ENCODE measurements around the gene HNRNPA1. TPM values are rescaled to one million over a fixed set of nuclear protein-coding genes. Genes with fewer than 3 reads are reported as not detected.
"Not testable (repeated sequence)": the region's sequence is repeated elsewhere in the genome, so short reads cannot be mapped to it uniquely, and the experiment has no call there.

HNRNPA1 gene
- total RNA-seq, 1 donor from 2014 or later, result 1,804 TPM

DNA sequence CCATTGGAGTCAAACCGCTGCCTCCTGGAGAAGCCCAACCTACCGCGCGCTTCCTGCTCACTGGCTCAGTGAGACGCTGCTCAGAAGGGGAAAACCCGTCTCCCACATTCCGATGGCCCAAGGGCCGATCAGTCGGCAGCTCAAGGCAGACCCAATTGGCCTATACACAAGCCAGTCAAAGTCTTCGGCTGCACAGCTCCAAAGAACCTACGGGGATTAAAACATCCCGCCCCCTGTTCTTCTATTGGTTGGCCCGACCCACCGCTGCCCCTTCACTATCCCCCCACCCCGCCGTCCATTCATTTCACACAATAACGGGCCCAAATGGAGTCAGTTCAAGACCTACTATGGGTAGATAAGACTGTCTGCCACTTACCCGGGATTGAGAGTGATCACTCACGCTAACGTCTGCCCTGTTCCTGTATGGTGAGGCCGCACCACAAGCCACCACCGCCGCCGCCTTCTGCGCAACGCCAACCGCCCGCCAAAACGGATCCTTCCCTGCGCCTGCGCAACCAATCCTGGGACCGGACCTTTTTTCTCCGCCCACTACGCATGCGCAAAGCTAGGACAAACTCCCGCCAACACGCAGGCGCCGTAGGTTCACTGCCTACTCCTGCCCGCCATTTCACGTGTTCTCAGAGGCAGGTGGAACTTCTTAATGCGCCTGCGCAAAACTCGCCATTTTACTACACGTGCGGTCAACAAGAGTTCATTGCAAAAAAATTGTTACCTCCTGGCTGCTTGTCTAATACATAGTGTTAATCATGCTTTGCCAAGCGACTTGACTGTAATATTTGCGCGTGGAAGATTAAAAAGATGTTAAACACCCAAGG lies 676 bp upstream of the HNRNPA1 start, which contains the start of gene CBX5:
TSS of gene CBX5 (minus strand) at position 491 of the 836 bp plus-strand sequence. CDS start 22,472 bp downstream, outside the sequence.
- TF ChIP-seq, protein P1, sequence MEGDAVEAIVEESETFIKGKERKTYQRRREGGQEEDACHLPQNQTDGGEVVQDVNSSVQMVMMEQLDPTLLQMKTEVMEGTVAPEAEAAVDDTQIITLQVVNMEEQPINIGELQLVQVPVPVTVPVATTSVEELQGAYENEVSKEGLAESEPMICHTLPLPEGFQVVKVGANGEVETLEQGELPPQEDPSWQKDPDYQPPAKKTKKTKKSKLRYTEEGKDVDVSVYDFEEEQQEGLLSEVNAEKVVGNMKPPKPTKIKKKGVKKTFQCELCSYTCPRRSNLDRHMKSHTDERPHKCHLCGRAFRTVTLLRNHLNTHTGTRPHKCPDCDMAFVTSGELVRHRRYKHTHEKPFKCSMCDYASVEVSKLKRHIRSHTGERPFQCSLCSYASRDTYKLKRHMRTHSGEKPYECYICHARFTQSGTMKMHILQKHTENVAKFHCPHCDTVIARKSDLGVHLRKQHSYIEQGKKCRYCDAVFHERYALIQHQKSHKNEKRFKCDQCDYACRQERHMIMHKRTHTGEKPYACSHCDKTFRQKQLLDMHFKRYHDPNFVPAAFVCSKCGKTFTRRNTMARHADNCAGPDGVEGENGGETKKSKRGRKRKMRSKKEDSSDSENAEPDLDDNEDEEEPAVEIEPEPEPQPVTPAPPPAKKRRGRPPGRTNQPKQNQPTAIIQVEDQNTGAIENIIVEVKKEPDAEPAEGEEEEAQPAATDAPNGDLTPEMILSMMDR (IDR thresholded peaks at IDR 0.05; ENCODE audit: unreplicated experiment), result no peak
- H3K27ac Mint-ChIP-seq (ENCODE audit: unreplicated experiment), result no peak within 1 kb of the TSS
- H3K4me3 Mint-ChIP-seq (ENCODE audit: unreplicated experiment), result no peak within 1 kb of the TSS
- H3K27me3 Mint-ChIP-seq (ENCODE audit: unreplicated experiment), result peaks cover 5% of the 10 kb centered on the region
- H3K4me1 Mint-ChIP-seq (ENCODE audit: unreplicated experiment), result peaks cover 43% of the 10 kb centered on the region
- DNase-seq (ENCODE audit: low spot score), result peak; percentile 99
- H3K9me3 Mint-ChIP-seq (ENCODE audit: unreplicated experiment), result no peaks in the 10 kb centered on the region
- peaks cover 40% of the 10 kb centered on the region for H3K36me3 Mint-ChIP-seq (ENCODE audit: low read depth, unreplicated experiment)

DNA sequence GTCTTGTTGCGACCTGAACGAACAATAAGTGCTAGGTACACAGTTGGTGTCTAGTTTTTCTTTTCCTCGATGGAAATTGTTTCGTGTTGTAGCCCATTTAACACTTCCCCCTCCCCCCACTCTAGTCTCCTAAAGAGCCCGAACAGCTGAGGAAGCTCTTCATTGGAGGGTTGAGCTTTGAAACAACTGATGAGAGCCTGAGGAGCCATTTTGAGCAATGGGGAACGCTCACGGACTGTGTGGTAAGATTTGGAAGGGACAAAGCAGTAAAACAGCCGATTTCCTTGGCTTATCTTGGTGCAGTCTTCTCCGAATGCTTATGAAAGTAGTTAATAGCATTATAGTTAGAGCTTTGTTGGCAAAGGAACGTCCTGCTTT lies 724 bp downstream of the HNRNPA1 start:
- H3K27ac Mint-ChIP-seq (ENCODE audit: unreplicated experiment); H3K27me3 Mint-ChIP-seq (ENCODE audit: unreplicated experiment); H3K4me3 Mint-ChIP-seq (ENCODE audit: unreplicated experiment); DNase-seq (ENCODE audit: low spot score); H3K9me3 Mint-ChIP-seq (ENCODE audit: unreplicated experiment): not testable (repeated sequence)
- peaks cover 51% of the 10 kb centered on the region for H3K4me1 Mint-ChIP-seq (ENCODE audit: unreplicated experiment)
- peaks cover 47% of the 10 kb centered on the region for H3K36me3 Mint-ChIP-seq (ENCODE audit: low read depth, unreplicated experiment)

DNA sequence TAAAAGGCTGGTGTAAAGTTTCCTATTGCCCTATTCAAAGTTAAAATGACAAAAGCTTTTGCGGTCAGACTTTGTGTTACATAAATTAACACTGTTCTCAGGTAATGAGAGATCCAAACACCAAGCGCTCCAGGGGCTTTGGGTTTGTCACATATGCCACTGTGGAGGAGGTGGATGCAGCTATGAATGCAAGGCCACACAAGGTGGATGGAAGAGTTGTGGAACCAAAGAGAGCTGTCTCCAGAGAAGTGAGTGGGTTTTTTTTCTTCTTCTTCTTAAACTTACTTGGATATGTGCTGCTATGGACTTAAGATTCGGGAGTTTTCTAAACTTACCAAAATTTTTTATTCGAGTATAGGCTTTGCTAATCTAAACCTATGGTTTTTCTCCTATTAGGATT lies 1.2 kb downstream of the HNRNPA1 start:
- not testable (repeated sequence) for DNase-seq (ENCODE audit: low spot score); H3K4me3 Mint-ChIP-seq (ENCODE audit: unreplicated experiment); H3K9me3 Mint-ChIP-seq (ENCODE audit: unreplicated experiment); H3K27me3 Mint-ChIP-seq (ENCODE audit: unreplicated experiment); H3K27ac Mint-ChIP-seq (ENCODE audit: unreplicated experiment)
- peaks cover 47% of the 10 kb centered on the region for H3K36me3 Mint-ChIP-seq (ENCODE audit: low read depth, unreplicated experiment)
- peaks cover 51% of the 10 kb centered on the region for H3K4me1 Mint-ChIP-seq (ENCODE audit: unreplicated experiment)

DNA sequence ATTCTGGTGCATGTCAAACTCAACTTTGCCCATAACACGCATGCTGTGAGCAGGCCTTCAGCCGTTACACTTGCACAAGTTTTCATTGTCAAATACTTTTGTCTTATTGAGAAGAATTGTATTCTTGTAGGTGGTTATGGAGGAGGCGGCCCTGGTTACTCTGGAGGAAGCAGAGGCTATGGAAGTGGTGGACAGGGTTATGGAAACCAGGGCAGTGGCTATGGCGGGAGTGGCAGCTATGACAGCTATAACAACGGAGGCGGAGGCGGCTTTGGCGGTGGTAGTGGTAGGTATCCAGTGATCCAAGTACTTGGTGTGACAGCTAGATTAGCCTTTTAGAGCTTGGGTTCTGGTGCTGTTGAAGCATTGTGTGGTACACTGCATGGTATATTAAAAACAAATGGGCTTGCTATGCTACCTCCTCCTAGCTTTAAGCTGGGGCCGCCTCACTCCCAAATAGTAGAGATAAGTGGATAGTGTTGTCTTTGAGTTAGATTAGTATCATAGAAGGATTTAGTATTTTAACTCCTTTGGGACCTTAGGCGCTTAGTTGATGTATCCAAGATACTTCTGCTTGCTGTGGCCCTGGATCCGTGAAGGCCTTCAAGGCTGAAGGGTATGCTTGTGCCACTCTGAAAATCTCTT lies 2.5 kb downstream of the HNRNPA1 start:
- Mint-ChIP-seq H3K27ac (ENCODE audit: unreplicated experiment) (peak overlapping the region; percentile 61), H3K4me1 (ENCODE audit: unreplicated experiment) (peaks cover 46% of the 10 kb centered on the region), H3K4me3 (ENCODE audit: unreplicated experiment) (no peak overlapping the region), H3K27me3 (ENCODE audit: unreplicated experiment) (peaks cover 5% of the 10 kb centered on the region), H3K9me3 (ENCODE audit: unreplicated experiment) (no peaks in the 10 kb centered on the region), H3K36me3 (ENCODE audit: low read depth, unreplicated experiment) (peaks cover 60% of the 10 kb centered on the region)
- DNase-seq (ENCODE audit: low spot score), result no peak
- TF ChIP-seq, protein P1 (IDR thresholded peaks at IDR 0.05; ENCODE audit: unreplicated experiment), result no peak

DNA sequence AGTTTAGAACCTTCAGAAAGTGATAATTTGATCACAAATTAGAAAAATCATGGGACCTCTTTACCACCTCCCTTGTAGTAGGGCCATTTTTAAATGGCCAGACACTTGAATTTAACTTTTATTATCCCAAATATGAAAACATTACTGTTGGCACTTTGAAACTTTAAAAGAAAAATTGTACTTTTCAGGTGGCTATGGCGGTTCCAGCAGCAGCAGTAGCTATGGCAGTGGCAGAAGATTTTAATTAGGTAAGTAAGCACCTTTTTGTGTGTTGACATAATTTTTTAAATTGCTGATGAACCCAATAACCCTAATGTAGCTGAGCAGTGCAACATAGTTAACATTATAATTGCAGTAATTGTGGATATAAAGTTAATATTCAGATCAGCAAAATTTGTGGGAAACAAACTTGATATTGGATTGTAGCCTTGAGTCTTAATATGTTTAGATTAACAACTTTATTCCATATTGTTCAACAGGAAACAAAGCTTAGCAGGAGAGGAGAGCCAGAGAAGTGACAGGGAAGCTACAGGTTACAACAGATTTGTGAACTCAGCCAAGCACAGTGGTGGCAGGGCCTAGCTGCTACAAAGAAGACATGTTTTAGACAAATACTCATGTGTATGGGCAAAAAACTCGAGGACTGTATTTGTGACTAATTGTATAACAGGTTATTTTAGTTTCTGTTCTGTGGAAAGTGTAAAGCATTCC lies 3.7 kb downstream of the HNRNPA1 start:
- H3K27me3 Mint-ChIP-seq (ENCODE audit: unreplicated experiment); H3K4me3 Mint-ChIP-seq (ENCODE audit: unreplicated experiment); H3K9me3 Mint-ChIP-seq (ENCODE audit: unreplicated experiment); DNase-seq (ENCODE audit: low spot score): not testable (repeated sequence)
- Mint-ChIP-seq H3K36me3 (ENCODE audit: low read depth, unreplicated experiment) (peaks cover 61% of the 10 kb centered on the region), H3K4me1 (ENCODE audit: unreplicated experiment) (peaks cover 39% of the 10 kb centered on the region), H3K27ac (ENCODE audit: unreplicated experiment) (peak overlapping the region; percentile 58)

Data from endothelial cell (in vitro differentiated cells).